GM12878 (cell line): ENCODE measurements around the gene AKR1B1. TPM values are rescaled to one million over a fixed set of nuclear protein-coding genes. Genes with fewer than 3 reads are reported as not detected.

Source experiments
- ATAC-seq: fragments of 200-7000 bp; cut with Tn5 transposase; 3 replicates; pipeline ENCODE4 v1.9.1; 2020; ENCODE audit warnings: mild to moderate bottlenecking, moderate library complexity
- BruUV-seq: library from RNA; stranded (reverse); fragments of 400-500 nt; replicated peaks from 2 replicates; lab custom pipeline; 2021; lab: Mats Ljungman, UMichigan
- CTCF ChIA-PET: fragments of 300-600 bp; sonication (Branson Sonifier 250); formaldehyde crosslinking; extraction: SDS; loops from one replicate; lab custom pipeline; 2021; ENCODE audit warnings: inconsistent platforms; lab: Yijun Ruan, JAX
- POLR2A ChIA-PET: fragments of 350-600 bp; formaldehyde crosslinking; extraction: SDS; loops from one replicate; lab custom pipeline; 2021; ENCODE audit warnings: inconsistent platforms; lab: Charles Lee
- RAD21 ChIA-PET: fragments of 300-600 bp; sonication (Branson Sonifier 250); formaldehyde crosslinking; loops from one replicate; lab custom pipeline; 2023; ENCODE audit warnings: antibody characterized with exemption; ENCODE audit not compliant: unreplicated experiment; lab: Charles Lee
- SMC1A ChIA-PET: fragments of 300-600 bp; sonication (Branson Sonifier 250); formaldehyde crosslinking; loops from one replicate; lab custom pipeline; 2023; ENCODE audit not compliant: unreplicated experiment, uncharacterized antibody; lab: Charles Lee
- DNase-seq: peaks from one replicate; pipeline ENCODE4 v3.0.0-alpha.2; 2011; ENCODE audit warnings: low read depth, low spot score
- FAIRE-seq: peaks from 3 replicates; lab custom pipeline; 2011; peaks lifted over from hg19 to GRCh38; lab: Jason Lieb, UNC
- H2AFZ ChIP-seq: 2 replicates; pipeline ENCODE4 v1.6.0; 2011; ENCODE audit warnings: low read depth, low read length, control low read depth; ENCODE audit not compliant: control insufficient read depth
- H3K27ac ChIP-seq: 2 replicates; pipeline ENCODE4 v1.5.1; 2011; ENCODE audit warnings: control low read depth; ENCODE audit not compliant: control insufficient read depth, insufficient read depth
- H3K27me3 ChIP-seq, 2 experiments: replicated peaks in 1 of 2; 2 replicates each; pipeline versions ENCODE4 v1.6.0 to v1.6.1; 2011; ENCODE audit warnings: low read length in 1 of 2; ENCODE audit not compliant: control insufficient read depth in 2 of 2, insufficient read depth in 2 of 2
- H3K36me3 ChIP-seq, 2 experiments: 2 replicates each; pipeline ENCODE4 v1.5.1; 2011; ENCODE audit warnings: low read length in 1 of 2; ENCODE audit not compliant: control insufficient read depth in 2 of 2, insufficient read depth in 2 of 2
- H3K4me1 ChIP-seq: 2 replicates; pipeline ENCODE4 v1.6.1; 2011; ENCODE audit warnings: mild to moderate bottlenecking, low read length, moderate library complexity, mixed read lengths; ENCODE audit not compliant: control insufficient read depth, insufficient read depth
- H3K4me2 ChIP-seq: 2 replicates; pipeline ENCODE4 v1.6.0; 2011; ENCODE audit warnings: control low read depth; ENCODE audit not compliant: control insufficient read depth, insufficient read depth
- H3K4me3 ChIP-seq: fragments of 200-600 bp; sonication (generic); 2 replicates; pipeline ENCODE4 v1.5.1; 2016
- H3K79me2 ChIP-seq: 2 replicates; pipeline ENCODE4 v1.6.0; 2011; ENCODE audit warnings: low read length; ENCODE audit not compliant: control insufficient read depth, insufficient read depth
- H3K9ac ChIP-seq: 2 replicates; pipeline ENCODE4 v1.8.0; 2011; ENCODE audit warnings: low read length, control low read depth, mixed read lengths; ENCODE audit not compliant: control insufficient read depth, insufficient read depth
- H3K9me3 ChIP-seq: replicated peaks from 3 replicates; pipeline ENCODE4 v1.5.1; 2011; ENCODE audit warnings: mild to moderate bottlenecking, low read length; ENCODE audit not compliant: control insufficient read depth, insufficient read depth
- H4K20me1 ChIP-seq: 2 replicates; pipeline ENCODE4 v1.6.0; 2011; ENCODE audit not compliant: control insufficient read depth, insufficient read depth
- CBX3 ChIP-seq: fragments of 200-600 bp; sonication (generic); IDR thresholded peaks from 2 replicates; pipeline ENCODE4 v1.6.1; 2016; ENCODE audit warnings: low read depth, borderline replicate concordance
- CBX5 ChIP-seq: sonication (generic); IDR thresholded peaks from 2 replicates; pipeline ENCODE4 v1.6.1; 2016; ENCODE audit warnings: low read depth, moderate library complexity, mild to moderate bottlenecking, inconsistent platforms
- ESRRA ChIP-seq: IDR thresholded peaks from 2 replicates; pipeline ENCODE4 v1.6.1; 2012; ENCODE audit warnings: mild to moderate bottlenecking, low read length, improper control_type of control experiment
- IKZF1 ChIP-seq: fragments of 450-650 bp; conservative IDR thresholded peaks from 2 replicates; pipeline ENCODE4 v1.6.1; 2017; ENCODE audit warnings: antibody characterized with exemption, mild to moderate bottlenecking
- IKZF2 ChIP-seq, 2 experiments: fragments of 450-650 bp; IDR thresholded peaks; 2 replicates each; pipeline ENCODE4 v1.6.1; 2017; ENCODE audit warnings: mild to moderate bottlenecking in 2 of 2, moderate library complexity in 2 of 2
- KDM1A ChIP-seq: fragments of 200-600 bp; sonication (generic); IDR thresholded peaks from 2 replicates; pipeline ENCODE4 v1.6.1; 2016; ENCODE audit warnings: borderline replicate concordance
- KLF5 ChIP-seq: fragments of 450-650 bp; IDR thresholded peaks from 2 replicates; pipeline ENCODE4 v1.6.1; 2014; ENCODE audit warnings: mild to moderate bottlenecking; ENCODE audit not compliant: partially characterized antibody
- MYC ChIP-seq: IDR thresholded peaks from 2 replicates; pipeline ENCODE4 v1.6.1; 2011; ENCODE audit warnings: mild to moderate bottlenecking, low read length, moderate library complexity, inconsistent platforms; ENCODE audit not compliant: insufficient read depth, insufficient replicate concordance, insufficient read length, severe bottlenecking
- NBN ChIP-seq: fragments of 450-650 bp; IDR thresholded peaks from 2 replicates; pipeline ENCODE4 v1.6.1; 2016
- POU2F2 ChIP-seq: IDR thresholded peaks from 3 replicates; pipeline ENCODE4 v1.6.1; 2011; ENCODE audit warnings: low read depth, mild to moderate bottlenecking, low read length, borderline replicate concordance
- RFX5 ChIP-seq: IDR thresholded peaks from 2 replicates; pipeline ENCODE4 v1.6.1; 2011; ENCODE audit warnings: low read depth, low read length, improper control_type of control experiment
- SIN3A ChIP-seq: IDR thresholded peaks from 2 replicates; pipeline ENCODE4 v1.6.1; 2012; ENCODE audit warnings: low read depth, low read length, improper control_type of control experiment
- SMARCA5 ChIP-seq: fragments of 450-650 bp; IDR thresholded peaks from 2 replicates; pipeline ENCODE4 v1.6.1; 2017; ENCODE audit warnings: mild to moderate bottlenecking
- SREBF2 ChIP-seq: IDR thresholded peaks from 2 replicates; pipeline ENCODE4 v1.6.1; 2012; ENCODE audit warnings: mild to moderate bottlenecking, low read length
- SRF ChIP-seq, 2 experiments: IDR thresholded peaks; 2 replicates each; pipeline ENCODE4 v1.6.1; 2011; ENCODE audit warnings: low read depth in 2 of 2, low read length in 2 of 2, mild to moderate bottlenecking in 1 of 2, moderate library complexity in 1 of 2
- WGBS: methylation state at CpG from one replicate; pipeline ENCODE4 v1.1.6; 2016; ENCODE audit warnings: low lambda C conversion rate; ENCODE audit not compliant: insufficient replicate concordance, insufficient coverage; ENCODE audit errors: missing lambda C conversion rate; 5-methylcytosine and 5-hydroxymethylcytosine counted together
- in situ Hi-C: fragments of 300-500 bp; cut with MboI; formaldehyde crosslinking; loops from 9 replicates; pipeline ENCODE4 v1.14.3; 2018; ENCODE audit warnings: mixed read lengths
- intact Hi-C: fragments of 100-400 bp; cut with micrococcal nuclease; formaldehyde crosslinking; loops from one replicate; pipeline ENCODE4 v1.14.2; 2022; ENCODE audit not compliant: unreplicated experiment
- polyA plus RNA-seq, 11 experiments: library from polyadenylated mRNA; depleted of rRNA in 4 of 11; unstranded in 6 of 11; stranded (reverse) in 5 of 11; fragments of >200 nt; fragmentation: Nextera tagmentation in 4 of 11; fragmentation: Illumina TruSeq in 1 of 11; extraction: Ambion mirVana in 4 of 11; extraction: Trizol in 1 of 11; gene quantifications; 1 replicate in 1 of 11; 2 replicates in 10 of 11; pipeline versions ENCODE4 v1.2.1 to v1.2.3, GENCODE V29; 2011 to 2016; ENCODE audit warnings: inconsistent platforms in 2 of 11, missing spikeins in 2 of 11, low read depth in 1 of 11
- total RNA-seq, 4 experiments: library from RNA; depleted of rRNA in 3 of 4; stranded (reverse); fragments of >200 nt in 3 of 4; fragmentation: Illumina TruSeq in 1 of 4; extraction: Trizol in 1 of 4; gene quantifications; 2 replicates each; pipeline versions ENCODE4 v1.2.1 to v1.2.3, GENCODE V29; 2013 to 2021
- TF ChIP-seq, protein P1 (sequence below), 3 experiments: IDR thresholded peaks in 2 of 3; conservative IDR thresholded peaks in 1 of 3; 2 replicates each; pipeline ENCODE4 v1.5.1; 2011; ENCODE audit warnings: low read depth in 3 of 3, low read length in 3 of 3, mild to moderate bottlenecking in 3 of 3, control low read depth in 2 of 3, moderate library complexity in 2 of 3, inconsistent platforms in 1 of 3, mixed read lengths in 1 of 3; ENCODE audit not compliant: control insufficient read depth in 2 of 3, insufficient read depth in 1 of 3; ENCODE audit errors: extremely low read depth in 1 of 3
- TF ChIP-seq, protein P2 (sequence below): IDR thresholded peaks from 2 replicates; pipeline ENCODE4 v1.6.1; 2011; ENCODE audit warnings: mild to moderate bottlenecking, low read depth, low read length, moderate library complexity; ENCODE audit not compliant: insufficient replicate concordance

AKR1B1 gene
- total and polyA plus RNA-seq, 10 of the 15 experiments (the other 5 are each of a cell fraction or from before 2014, with no cell fraction given) = 40.4 to 252 (median 156) TPM

DNA sequence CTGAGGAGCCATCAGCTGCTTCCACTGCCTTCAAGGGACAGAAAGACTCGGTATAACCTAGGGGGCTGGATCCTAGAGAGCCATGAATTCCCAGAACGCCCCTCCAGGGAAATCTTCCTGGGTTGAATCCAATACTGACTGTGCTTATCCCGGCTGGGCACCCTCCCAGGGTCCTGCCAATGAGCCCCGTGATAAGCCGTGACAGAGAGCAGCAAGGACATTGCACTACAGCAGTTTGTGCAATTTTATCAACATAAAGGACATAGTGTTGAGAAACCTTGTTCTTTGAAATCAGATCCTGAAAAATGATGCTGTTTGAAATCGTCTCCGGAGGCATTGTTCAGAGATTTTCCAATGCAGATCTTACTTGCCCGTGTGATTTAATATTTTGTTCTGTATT lies 18.8 kb downstream of the AKR1B1 start:
- SMC1A ChIA-PET = no interaction called here
- FAIRE-seq = no peak
- no TSS peak for BruUV-seq

More for the DNA sequence above, 18.8 kb downstream of the AKR1B1 start:
- in situ Hi-C loops = no loop called here
- Histone ChIP-seq H4K20me1 (no peaks in the 10 kb centered on the region), H3K36me3 (peaks cover 17 to 20% of the 10 kb centered on the region in 2 experiments; a peak in 3 of 4 replicates), H2AFZ (no peak overlapping the region), H3K4me2 (no peak overlapping the region), H3K9me3 (no peaks in the 10 kb centered on the region), H3K27ac (no peak overlapping the region), H3K4me1 (no peaks in the 10 kb centered on the region), H3K9ac (no peak overlapping the region), H3K4me3 (no peak overlapping the region), H3K27me3 (no peaks in the 10 kb centered on the region), H3K79me2 (no peaks in the 10 kb centered on the region)
- DNase-seq (no peak), ATAC-seq (no peak)
- intact Hi-C loops = no loop called here
- no peak for TF ChIP-seq KLF5
- TF ChIP-seq IKZF1 = no peak
- no peak for TF ChIP-seq KDM1A
- no peak for TF ChIP-seq MYC
- TF ChIP-seq, protein P1, sequence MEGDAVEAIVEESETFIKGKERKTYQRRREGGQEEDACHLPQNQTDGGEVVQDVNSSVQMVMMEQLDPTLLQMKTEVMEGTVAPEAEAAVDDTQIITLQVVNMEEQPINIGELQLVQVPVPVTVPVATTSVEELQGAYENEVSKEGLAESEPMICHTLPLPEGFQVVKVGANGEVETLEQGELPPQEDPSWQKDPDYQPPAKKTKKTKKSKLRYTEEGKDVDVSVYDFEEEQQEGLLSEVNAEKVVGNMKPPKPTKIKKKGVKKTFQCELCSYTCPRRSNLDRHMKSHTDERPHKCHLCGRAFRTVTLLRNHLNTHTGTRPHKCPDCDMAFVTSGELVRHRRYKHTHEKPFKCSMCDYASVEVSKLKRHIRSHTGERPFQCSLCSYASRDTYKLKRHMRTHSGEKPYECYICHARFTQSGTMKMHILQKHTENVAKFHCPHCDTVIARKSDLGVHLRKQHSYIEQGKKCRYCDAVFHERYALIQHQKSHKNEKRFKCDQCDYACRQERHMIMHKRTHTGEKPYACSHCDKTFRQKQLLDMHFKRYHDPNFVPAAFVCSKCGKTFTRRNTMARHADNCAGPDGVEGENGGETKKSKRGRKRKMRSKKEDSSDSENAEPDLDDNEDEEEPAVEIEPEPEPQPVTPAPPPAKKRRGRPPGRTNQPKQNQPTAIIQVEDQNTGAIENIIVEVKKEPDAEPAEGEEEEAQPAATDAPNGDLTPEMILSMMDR (IDR thresholded peaks at IDR 0.05 in 2 of 3, conservative IDR thresholded peaks at IDR 0.05 in 1 of 3; ENCODE audit: control insufficient read depth in 2 of 3, extremely low read depth in 1 of 3, insufficient read depth in 1 of 3, low read depth in 3 of 3, low read length in 3 of 3) = no peak
- TF ChIP-seq SMARCA5 = no peak
- no peak for TF ChIP-seq RFX5
- TF ChIP-seq IKZF2 (IDR thresholded peaks at IDR 0.05) = no peak
- no peak for TF ChIP-seq SIN3A
- TF ChIP-seq NBN = no peak
- TF ChIP-seq CBX5 = no peak
- TF ChIP-seq SRF (IDR thresholded peaks at IDR 0.05; ENCODE audit: low read depth in 2 of 2, low read length in 2 of 2) = no peak
- TF ChIP-seq ESRRA = no peak
- no peak for TF ChIP-seq CBX3
- TF ChIP-seq, protein P2, sequence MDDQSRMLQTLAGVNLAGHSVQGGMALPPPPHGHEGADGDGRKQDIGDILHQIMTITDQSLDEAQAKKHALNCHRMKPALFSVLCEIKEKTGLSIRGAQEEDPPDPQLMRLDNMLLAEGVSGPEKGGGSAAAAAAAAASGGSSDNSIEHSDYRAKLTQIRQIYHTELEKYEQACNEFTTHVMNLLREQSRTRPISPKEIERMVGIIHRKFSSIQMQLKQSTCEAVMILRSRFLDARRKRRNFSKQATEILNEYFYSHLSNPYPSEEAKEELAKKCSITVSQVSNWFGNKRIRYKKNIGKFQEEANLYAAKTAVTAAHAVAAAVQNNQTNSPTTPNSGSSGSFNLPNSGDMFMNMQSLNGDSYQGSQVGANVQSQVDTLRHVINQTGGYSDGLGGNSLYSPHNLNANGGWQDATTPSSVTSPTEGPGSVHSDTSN = no peak
- TF ChIP-seq SREBF2 = no peak
- TF ChIP-seq POU2F2 = no peak
- POLR2A ChIA-PET = no interaction called here
- CTCF ChIA-PET = interaction anchor here (1.4 kb wide), 1 partner anchor 9 kb away, joined by 3 read pairs; no protein-coding TSS in a partner anchor
- RAD21 ChIA-PET = interaction anchor here (1.0 kb wide), 1 partner anchor 8 kb away, joined by 5 read pairs; no protein-coding TSS in a partner anchor
- WGBS = 95% methylated on average over 8 of the region's 8 CpGs
